HG03342 (cell line): ENCODE results near the gene FOXO6.

Experiments used
- ATAC-seq: cut with Tn5 transposase; IDR thresholded peaks from one replicate; pipeline ENCODE4 v1.9.1; 2021; ENCODE audit warnings: mild to moderate bottlenecking, moderate library complexity; ENCODE audit not compliant: unreplicated experiment

Gene FOXO6

GRCh38 chr1:41400225-41400624 is 39.0 kb downstream of the FOXO6 start:
- ATAC-seq: no peak

- no peak for ATAC-seq
Measured at GRCh38 chr1:41401899-41402298, 40.7 kb downstream of the FOXO6 start.

DNA sequence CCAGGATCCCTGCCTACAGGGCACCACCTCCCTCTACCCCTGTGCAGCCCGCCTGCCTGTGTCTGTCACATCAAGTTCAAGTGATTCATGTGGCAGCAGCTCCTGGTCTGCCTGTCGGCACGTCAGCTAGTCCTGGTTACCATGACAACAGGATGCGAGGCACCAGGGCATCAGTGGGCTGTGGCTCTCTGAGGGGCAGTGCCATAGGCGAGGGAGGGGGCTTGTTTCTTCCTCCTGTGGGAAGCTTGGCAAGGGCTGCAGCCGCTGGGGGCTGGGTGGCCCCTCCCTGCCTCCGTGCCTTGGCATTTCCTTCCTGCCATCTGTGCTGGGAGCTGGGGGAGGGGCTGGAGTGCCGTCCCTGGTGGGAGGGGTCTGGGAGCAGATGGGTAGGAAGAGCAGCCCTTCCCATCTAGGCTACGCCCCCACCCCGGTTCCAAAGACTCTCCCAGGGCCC is 43.1 kb downstream of the FOXO6 start:
- ATAC-seq: no peak

DNA sequence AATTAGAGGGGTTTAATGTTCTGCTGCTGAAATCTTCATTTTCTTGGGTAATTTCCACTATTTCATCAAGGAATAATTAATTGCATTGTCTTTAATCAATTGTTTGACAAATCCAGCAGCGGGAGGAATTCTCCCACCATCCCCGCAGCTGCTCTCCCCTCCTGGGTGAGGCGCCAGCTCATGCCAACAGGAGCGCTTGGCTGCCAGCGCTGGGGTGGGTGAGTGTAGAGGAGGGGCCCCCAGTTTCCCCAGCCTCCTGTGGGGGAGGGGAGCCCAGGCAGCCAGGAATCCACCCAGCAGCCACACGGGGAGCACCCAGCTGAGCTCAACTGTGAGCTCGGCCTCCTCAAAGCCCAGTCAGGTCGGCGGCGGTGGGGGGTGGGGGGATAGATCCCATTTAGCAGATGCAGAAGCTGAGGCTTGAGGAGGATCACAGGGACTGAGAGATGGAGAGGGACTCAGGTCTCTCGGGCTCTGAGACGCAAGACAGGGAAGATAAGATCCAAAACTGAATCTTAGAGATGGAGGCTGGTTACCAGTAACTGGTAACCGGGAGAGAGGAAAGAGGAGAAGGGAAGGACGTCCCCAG is 46.5 kb downstream of the FOXO6 start:
- no peak for ATAC-seq

- ATAC-seq: no peak
Measured at GRCh38 chr1:41408691-41409090, 47.5 kb downstream of the FOXO6 start.

GRCh38 chr1:41409825-41410224 is 48.6 kb downstream of the FOXO6 start:
- ATAC-seq: no peak

GRCh38 chr1:41410462-41410861 is 49.2 kb downstream of the FOXO6 start:
- no peak for ATAC-seq

- no peak for ATAC-seq
Measured at GRCh38 chr1:41411229-41411628, 50.0 kb downstream of the FOXO6 start.

DNA sequence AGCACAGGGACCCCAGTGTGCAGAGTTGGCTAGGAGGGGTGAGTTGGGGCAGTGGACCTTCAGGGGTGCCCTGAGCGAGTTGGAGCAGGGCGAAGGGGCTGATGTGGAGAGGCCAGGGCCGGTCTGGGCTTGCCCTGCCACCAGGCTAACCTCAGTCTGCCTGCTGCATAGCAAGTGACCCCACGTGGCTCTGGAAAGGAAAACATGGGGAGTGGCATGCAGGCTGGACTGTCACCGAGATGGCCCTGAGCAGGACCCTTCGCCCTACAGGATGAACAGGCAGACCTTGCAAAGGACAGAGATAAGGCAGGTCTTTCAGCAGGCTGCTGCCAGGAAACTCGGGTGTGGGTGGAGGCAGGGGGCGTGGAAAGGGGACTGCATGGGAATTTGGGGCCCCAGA is 51.5 kb downstream of the FOXO6 start:
- no peak for ATAC-seq

DNA sequence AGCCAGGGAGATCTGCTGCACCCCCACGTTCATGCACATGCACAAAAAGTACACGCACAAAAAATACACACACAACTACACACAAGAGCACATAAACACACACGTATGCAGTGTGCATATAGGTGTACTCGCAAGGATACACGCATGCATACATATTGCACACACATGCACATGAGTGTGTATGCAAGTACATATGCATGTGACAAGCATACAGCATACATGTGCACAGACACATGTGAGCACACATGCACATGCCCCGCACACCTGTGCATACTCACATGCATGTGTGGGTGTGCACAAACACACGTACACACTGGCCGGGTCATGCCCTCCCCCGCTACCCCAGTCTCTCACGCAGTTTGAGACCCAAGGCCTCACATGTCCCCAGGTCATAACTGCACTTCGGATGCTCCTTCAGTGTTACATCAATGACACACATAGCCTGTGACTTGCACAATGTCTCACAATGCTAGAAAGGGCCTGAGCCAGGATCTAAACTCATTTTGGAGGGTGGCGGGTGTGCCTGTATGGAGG is 52.6 kb downstream of the FOXO6 start:
- no peak for ATAC-seq

GRCh38 chr1:41414296-41414695 is 53.1 kb downstream of the FOXO6 start:
- ATAC-seq: no peak

DNA sequence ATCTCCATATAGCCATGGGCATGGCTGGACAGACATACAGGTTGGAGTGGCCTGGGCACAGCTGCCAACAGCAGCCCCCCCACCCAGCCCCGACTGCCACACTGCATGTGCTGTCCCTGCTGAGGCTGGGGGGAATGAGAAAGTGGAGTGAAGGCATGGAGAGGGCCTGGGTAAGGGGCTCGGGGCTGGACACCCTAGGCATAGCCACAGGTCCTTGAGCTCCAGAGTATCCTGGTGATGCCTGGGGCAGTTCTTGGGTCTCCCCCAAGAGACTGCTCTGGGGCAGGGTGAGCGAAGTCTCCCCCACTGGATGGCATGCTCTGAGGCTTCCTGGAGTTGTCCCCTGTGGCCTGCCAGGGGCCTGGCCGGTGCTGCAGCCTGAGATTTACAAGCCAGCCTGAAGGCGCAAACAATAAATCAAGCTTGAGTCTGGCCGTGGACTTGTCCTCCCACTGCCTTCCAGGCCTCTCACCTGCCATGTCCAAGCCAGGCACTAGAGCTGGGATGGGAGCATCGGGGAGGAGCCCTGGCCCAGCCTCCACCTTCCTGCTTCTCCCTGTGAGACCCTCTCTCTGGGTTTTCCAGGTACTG is 53.6 kb downstream of the FOXO6 start:
- no peak for ATAC-seq

- no peak for ATAC-seq
Measured at GRCh38 chr1:41416081-41416480, 54.8 kb downstream of the FOXO6 start.

DNA sequence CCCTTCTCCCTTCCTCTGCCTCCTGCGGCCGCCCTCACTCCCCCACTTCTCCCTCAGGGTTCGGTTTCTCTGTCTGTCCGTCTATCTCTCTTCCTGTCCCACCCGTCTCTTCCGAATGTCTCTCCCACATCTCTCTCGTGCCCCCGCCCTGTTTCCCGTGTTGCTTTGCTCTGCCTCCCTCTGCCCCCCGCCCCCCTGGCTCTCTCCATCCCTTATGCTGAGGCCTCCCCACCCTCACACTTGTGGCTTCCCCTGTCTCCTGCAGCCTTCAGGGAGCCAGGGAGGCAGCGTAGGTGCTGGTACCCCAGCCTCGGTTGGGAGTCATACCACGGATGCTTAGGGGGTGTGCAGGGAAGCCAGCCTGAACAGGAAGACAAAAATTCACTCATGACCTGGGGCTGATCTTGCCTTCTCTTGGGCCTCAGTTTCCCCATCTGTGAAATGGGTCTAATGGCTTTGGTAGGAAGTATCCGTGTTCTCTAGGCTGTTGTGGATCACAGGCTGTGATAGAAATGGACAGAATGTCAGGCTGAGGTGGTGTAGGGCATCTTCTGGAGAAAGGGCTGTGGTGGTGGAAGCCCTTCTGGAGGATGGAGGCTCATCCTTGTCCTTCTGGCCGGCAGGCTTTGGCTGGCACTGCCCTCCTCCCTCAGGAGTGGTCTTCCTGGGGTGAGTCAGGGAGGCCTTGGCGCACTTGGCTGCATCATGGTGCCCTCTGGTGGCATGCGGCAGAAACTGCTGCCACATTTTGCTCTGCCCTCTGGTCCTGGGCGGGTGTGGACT is 55.5 kb downstream of the FOXO6 start:
- no peak for ATAC-seq

- no peak for ATAC-seq
Measured at GRCh38 chr1:41417335-41417682, 56.1 kb downstream of the FOXO6 start.

GRCh38 chr1:41417746-41418145 is 56.5 kb downstream of the FOXO6 start:
- ATAC-seq: no peak

DNA sequence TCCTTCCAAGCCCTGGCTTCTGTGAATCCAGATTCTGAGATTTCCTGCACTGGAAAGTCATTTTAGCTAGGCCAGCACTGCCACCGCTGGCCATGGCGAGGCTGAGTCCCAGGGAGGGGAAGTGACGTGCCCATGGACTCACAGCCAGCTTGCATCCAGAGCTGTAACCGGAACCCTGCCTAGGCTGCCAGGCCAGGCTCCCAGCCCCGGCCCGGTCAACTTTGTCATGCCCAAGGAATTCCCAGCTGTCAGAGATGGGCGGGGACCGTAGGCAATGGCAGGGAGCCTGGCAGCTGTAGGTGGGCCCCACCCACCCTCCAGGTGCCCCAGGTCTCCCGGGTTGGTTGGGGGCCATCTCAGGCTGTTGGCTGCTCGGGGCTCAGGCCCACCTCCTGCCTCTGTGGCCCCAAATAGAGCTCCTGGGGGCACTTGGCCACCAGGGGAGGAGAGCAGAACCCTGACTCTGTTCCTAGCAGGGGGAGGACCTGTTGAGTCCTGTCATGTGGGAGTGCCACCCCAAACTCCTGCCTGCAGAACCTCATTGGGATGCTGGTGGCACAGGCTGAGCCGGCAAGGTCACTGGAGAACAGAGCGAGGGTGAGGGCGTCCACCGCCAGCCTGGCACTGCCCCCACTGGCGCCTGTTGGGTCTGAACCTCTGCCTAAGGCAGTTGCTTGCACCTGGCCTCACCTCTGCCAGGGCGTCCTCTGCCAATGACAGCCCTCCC is 57.8 kb downstream of the FOXO6 start:
- ATAC-seq: no peak

- no peak for ATAC-seq
Measured at GRCh38 chr1:41419584-41420295, 58.5 kb downstream of the FOXO6 start.

- no peak for ATAC-seq
Measured at GRCh38 chr1:41420351-41420750, 59.1 kb downstream of the FOXO6 start.

GRCh38 chr1:41420860-41421259 is 59.6 kb downstream of the FOXO6 start:
- ATAC-seq: no peak

DNA sequence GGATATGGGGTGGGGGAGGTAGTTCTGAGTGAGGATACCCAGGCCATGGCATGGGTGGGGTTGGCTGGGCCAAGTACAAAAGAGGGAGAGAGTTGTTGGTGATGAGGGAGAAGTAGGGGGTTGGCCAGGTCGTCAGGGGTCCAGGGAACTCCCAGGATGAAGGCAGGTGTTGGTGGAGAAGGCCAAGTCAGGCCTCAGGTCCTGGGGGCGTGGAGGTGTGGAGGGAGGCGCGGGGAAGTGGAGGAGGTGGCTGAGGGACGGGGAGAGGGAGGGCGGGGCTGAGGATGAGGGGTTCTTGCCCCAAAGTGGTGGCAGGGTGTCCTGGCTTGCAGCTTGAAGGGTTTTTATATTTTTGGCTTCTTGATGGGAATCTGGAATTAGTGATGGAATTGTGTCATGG is 61.1 kb downstream of the FOXO6 start:
- no peak for ATAC-seq
